Endothelial cell (in vitro differentiated cells): ENCODE measurements around the gene ASNSD1. TPM values are rescaled to one million over a fixed set of nuclear protein-coding genes. Genes with fewer than 3 reads are reported as not detected.

Source experiments
- DNase-seq: peaks from one replicate; pipeline ENCODE4 v3.0.0; 2021; ENCODE audit warnings: low spot score
- H3K27ac Mint-ChIP-seq: one replicate; pipeline ENCODE4 v1.8.0; 2021; ENCODE audit warnings: mixed read lengths, inconsistent platforms; ENCODE audit not compliant: unreplicated experiment
- H3K27me3 Mint-ChIP-seq: one replicate; pipeline ENCODE4 v1.8.0; 2021; ENCODE audit warnings: mild to moderate bottlenecking, moderate library complexity, mixed read lengths, inconsistent platforms; ENCODE audit not compliant: unreplicated experiment
- H3K36me3 Mint-ChIP-seq: one replicate; pipeline ENCODE4 v1.8.0; 2021; ENCODE audit warnings: mild to moderate bottlenecking, low read depth, mixed read lengths, inconsistent platforms; ENCODE audit not compliant: unreplicated experiment
- H3K4me1 Mint-ChIP-seq: one replicate; pipeline ENCODE4 v1.8.0; 2021; ENCODE audit warnings: mild to moderate bottlenecking, mixed read lengths, inconsistent platforms; ENCODE audit not compliant: unreplicated experiment
- H3K4me3 Mint-ChIP-seq: one replicate; pipeline ENCODE4 v1.8.0; 2021; ENCODE audit warnings: mild to moderate bottlenecking, mixed read lengths, inconsistent platforms; ENCODE audit not compliant: unreplicated experiment
- H3K9me3 Mint-ChIP-seq: one replicate; pipeline ENCODE4 v1.8.0; 2021; ENCODE audit warnings: mixed read lengths, inconsistent platforms; ENCODE audit not compliant: unreplicated experiment
- total RNA-seq: library from RNA; stranded (reverse); fragmentation: NEBNext Ultra II Directional; extraction: Animal tissue kit (Norgen Biotek cat#: 25700); gene quantifications from one replicate; pipeline ENCODE4 v1.2.1, GENCODE V29; 2021; ENCODE audit not compliant: unreplicated experiment
- TF ChIP-seq, protein P1 (sequence below): fragments of 200-600 bp; sonication (generic); IDR thresholded peaks from one replicate; pipeline ENCODE4 v1.5.0; 2021; ENCODE audit warnings: antibody characterized with exemption; ENCODE audit not compliant: unreplicated experiment

The ASNSD1 gene
- total RNA-seq, 1 donor from 2014 or later = 35.7 TPM

DNA sequence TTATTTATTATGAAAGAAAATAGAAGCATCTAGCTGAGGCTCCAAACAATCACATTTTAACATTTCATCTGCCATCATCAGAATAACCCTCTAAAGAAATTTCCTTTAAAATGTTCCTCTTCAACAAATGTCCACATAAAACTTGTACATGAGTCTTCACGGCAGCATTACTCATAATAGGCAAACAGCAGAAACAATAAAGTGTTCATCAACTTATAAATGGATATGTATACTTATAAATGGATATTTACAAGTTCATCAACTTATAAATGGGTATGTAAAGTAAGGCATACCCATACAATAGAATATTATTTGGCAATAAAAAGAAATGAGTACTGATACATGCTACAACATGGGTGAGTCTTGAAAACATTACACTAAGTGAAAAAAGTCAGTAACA is 33.5 kb upstream of the ASNSD1 start:
- Mint-ChIP-seq H3K36me3 (no peaks in the 10 kb centered on the region), H3K4me1 (peaks cover 59% of the 10 kb centered on the region), H3K4me3 (no peak overlapping the region), H3K27me3 (no peaks in the 10 kb centered on the region), H3K9me3 (no peaks in the 10 kb centered on the region), H3K27ac (peak overlapping the region; percentile 65)
- TF ChIP-seq, protein P1, sequence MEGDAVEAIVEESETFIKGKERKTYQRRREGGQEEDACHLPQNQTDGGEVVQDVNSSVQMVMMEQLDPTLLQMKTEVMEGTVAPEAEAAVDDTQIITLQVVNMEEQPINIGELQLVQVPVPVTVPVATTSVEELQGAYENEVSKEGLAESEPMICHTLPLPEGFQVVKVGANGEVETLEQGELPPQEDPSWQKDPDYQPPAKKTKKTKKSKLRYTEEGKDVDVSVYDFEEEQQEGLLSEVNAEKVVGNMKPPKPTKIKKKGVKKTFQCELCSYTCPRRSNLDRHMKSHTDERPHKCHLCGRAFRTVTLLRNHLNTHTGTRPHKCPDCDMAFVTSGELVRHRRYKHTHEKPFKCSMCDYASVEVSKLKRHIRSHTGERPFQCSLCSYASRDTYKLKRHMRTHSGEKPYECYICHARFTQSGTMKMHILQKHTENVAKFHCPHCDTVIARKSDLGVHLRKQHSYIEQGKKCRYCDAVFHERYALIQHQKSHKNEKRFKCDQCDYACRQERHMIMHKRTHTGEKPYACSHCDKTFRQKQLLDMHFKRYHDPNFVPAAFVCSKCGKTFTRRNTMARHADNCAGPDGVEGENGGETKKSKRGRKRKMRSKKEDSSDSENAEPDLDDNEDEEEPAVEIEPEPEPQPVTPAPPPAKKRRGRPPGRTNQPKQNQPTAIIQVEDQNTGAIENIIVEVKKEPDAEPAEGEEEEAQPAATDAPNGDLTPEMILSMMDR = no peak
- DNase-seq = no peak

DNA sequence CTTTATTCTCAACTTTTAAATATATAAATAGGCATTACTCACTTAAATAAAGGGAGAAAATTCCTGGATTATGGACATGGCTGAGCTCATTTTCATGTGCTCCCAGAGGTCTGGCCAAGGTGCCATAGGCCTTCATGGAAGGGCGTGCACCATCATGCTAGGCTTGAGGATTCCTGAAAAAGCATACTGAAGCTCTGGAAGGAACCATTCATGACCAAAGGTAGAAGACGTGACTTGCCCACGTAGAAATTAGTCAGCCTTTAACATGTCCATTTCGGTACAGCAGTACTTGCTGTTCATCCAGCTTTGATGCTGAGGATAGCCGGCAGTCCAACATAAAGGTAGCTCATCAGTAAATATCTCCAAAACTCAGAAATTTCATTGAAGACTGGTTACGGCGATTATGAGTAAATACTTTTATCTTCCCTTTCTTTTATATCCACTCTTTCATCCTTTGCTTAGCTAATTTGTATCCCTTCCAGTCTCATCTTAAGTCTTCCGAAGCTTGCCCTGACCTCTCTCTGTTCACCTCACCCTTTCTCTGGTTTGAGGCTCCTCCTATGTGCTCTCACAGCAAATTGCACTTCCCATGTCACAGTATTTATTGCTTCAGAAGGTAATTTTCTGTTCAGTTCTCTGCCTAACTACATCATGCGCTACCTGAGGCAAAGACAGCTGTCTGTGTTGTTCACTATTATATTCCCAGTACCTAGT is 32.3 kb upstream of the ASNSD1 start:
- DNase-seq = no peak
- Mint-ChIP-seq H3K36me3 (no peaks in the 10 kb centered on the region), H3K4me3 (no peak overlapping the region), H3K4me1 (peaks cover 59% of the 10 kb centered on the region), H3K27me3 (no peaks in the 10 kb centered on the region), H3K9me3 (no peaks in the 10 kb centered on the region), H3K27ac (peak overlapping the region; percentile 92)
- TF ChIP-seq, protein P1 = no peak

DNA sequence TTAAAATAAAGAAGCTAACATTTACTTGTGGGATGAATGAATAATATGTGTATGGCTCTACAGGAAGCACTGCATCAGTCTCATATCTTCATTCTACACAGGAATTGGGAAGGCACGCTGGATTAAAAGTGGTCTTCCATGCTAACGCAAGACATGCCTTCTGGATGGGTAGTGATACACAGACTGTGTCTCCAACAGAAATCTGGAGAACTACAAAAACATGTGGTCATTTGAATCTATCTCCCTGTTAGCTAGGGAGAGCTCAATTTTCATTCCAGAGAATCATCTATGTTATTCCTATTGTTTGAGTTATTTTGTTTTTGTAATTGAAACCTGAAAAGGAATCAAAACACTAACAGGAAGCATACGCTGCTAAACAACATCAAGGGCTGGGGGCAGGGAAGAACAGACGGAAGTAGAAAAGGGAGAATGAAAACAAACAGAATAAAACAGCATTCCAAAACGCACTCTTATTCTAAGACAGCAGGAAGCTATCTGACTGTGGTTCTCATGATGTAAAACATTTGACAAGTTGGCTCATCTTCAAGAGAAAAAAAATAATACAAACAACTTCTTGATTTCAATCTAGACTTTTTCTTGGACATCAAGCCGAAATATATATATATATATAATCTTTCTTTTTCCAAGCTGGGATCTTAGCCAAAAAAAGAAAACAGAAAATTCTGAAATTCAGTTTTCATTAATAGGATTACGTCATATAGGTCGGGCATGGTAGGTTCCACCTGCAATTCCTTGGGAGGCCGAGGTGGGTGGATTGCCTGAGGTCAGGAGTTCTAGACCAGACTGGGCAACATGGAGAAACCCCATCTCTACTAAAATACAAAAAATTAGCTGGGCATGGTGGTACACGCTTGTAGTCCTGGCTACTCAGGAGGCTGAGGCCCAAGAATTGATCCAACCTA is 31.5 kb upstream of the ASNSD1 start:
- no peaks in the 10 kb centered on the region for H3K9me3 Mint-ChIP-seq
- H3K36me3 Mint-ChIP-seq = no peaks in the 10 kb centered on the region
- TF ChIP-seq, protein P1 = no peak
- H3K4me1 Mint-ChIP-seq = peaks cover 51% of the 10 kb centered on the region
- H3K27me3 Mint-ChIP-seq = no peaks in the 10 kb centered on the region
- peak overlapping the region; percentile 92 for H3K27ac Mint-ChIP-seq
- H3K4me3 Mint-ChIP-seq = peak overlapping the region; percentile 32
- no peak for DNase-seq

GRCh38 chr2:189631849-189632248 is 29.4 kb upstream of the ASNSD1 start:
- Mint-ChIP-seq H3K27me3 (no peaks in the 10 kb centered on the region), H3K4me3 (no peak overlapping the region), H3K9me3 (no peaks in the 10 kb centered on the region), H3K4me1 (peaks cover 33% of the 10 kb centered on the region), H3K36me3 (no peaks in the 10 kb centered on the region), H3K27ac (no peak overlapping the region)
- TF ChIP-seq, protein P1 = no peak
- no peak for DNase-seq

- Mint-ChIP-seq H3K9me3 (no peaks in the 10 kb centered on the region), H3K36me3 (no peaks in the 10 kb centered on the region), H3K4me3 (no peak overlapping the region), H3K27me3 (no peaks in the 10 kb centered on the region), H3K4me1 (peaks cover 27% of the 10 kb centered on the region), H3K27ac (no peak overlapping the region)
- TF ChIP-seq, protein P1 = peak; percentile 46
- peak; percentile 30 for DNase-seq
Observed at GRCh38 chr2:189633392-189633811, 27.9 kb upstream of the ASNSD1 start.
